GM21619 (cell line): Measurements from ENCODE around the gene TMEM59.
"Not testable (repeated sequence)": the region's sequence is repeated elsewhere in the genome, so short reads cannot be mapped to it uniquely, and the experiment has no call there.

Source experiments
- ATAC-seq: cut with Tn5 transposase; IDR thresholded peaks from one replicate; pipeline ENCODE4 v1.9.1; 2021; ENCODE audit not compliant: unreplicated experiment

The TMEM59 gene

GRCh38 chr1:54053745-54054437 is 887 bp upstream of the TMEM59 start:
- no peak for ATAC-seq

GRCh38 chr1:54052431-54052933 is 522 bp downstream of the TMEM59 start:
- ATAC-seq: peak; percentile 15

GRCh38 chr1:54051933-54052430 is 1.0 kb downstream of the TMEM59 start:
- ATAC-seq: no peak

GRCh38 chr1:54050435-54050834 is 2.6 kb downstream of the TMEM59 start:
- not testable (repeated sequence) for ATAC-seq

GRCh38 chr1:54047384-54048305 is 5.4 kb downstream of the TMEM59 start:
- no peak for ATAC-seq

GRCh38 chr1:54046671-54047383 is 6.2 kb downstream of the TMEM59 start:
- no peak for ATAC-seq

GRCh38 chr1:54045496-54045895 is 7.5 kb downstream of the TMEM59 start:
- ATAC-seq: no peak

GRCh38 chr1:54041806-54042205 is 11.2 kb downstream of the TMEM59 start:
- ATAC-seq: no peak

- no peak for ATAC-seq
These were observed 15.5 kb downstream of the TMEM59 start for GRCh38 chr1:54037476-54037875.

GRCh38 chr1:54028306-54029251 is 24.4 kb downstream of the TMEM59 start:
- ATAC-seq: no peak

- no peak for ATAC-seq
These were observed 25.2 kb downstream of the TMEM59 start for GRCh38 chr1:54027848-54028247.

GRCh38 chr1:54024811-54025210 is 28.2 kb downstream of the TMEM59 start:
- not testable (repeated sequence) for ATAC-seq

- ATAC-seq: no peak
These were observed 28.6 kb downstream of the TMEM59 start for GRCh38 chr1:54024358-54024757.

GRCh38 chr1:54019562-54020176 is 33.3 kb downstream of the TMEM59 start:
- not testable (repeated sequence) for ATAC-seq

- no peak for ATAC-seq
These were observed 34.4 kb downstream of the TMEM59 start for GRCh38 chr1:54018635-54019034.

GRCh38 chr1:54017979-54018378 is 35.0 kb downstream of the TMEM59 start, which contains the start of gene LDLRAD1:
LDLRAD1 (minus strand) TSS chr1:54018186; CDS start chr1:54018112, 74 bp downstream.
- ATAC-seq: no peak

GRCh38 chr1:54016343-54017282 is 36.4 kb downstream of the TMEM59 start:
- ATAC-seq: no peak

GRCh38 chr1:54014009-54014629 is 38.9 kb downstream of the TMEM59 start:
- ATAC-seq: no peak
